Measurements from ENCODE around the gene TLE6.

- TF ChIP-seq CTCF (IDR thresholded peaks at IDR 0.05) = no peak
- no peak for TF ChIP-seq POLR2A (IDR thresholded peaks at IDR 0.05)
Observed at GRCh38 chr19:3010871-3011270, 33.5 kb downstream of the TLE6 start.
